Suprapubic skin (tissue), 3 donors: ENCODE data around the gene SPOP.
"Not testable (repeated sequence)": the region's sequence is repeated elsewhere in the genome, so short reads cannot be mapped to it uniquely, and the experiment has no call there.

Experiments used
- CTCF ChIP-seq, 2 donors: fragments of 200-600 bp in 1 of 2; fragments of 450-650 bp in 1 of 2; sonication (generic) in 1 of 2; IDR thresholded peaks; one replicate each; pipeline ENCODE4 v1.5.1; 2016 to 2019; ENCODE audit warnings: antibody characterized with exemption in 2 of 2, mild to moderate bottlenecking in 1 of 2, moderate library complexity in 1 of 2
- POLR2A ChIP-seq, 2 donors: fragments of 450-650 bp; IDR thresholded peaks; one replicate each; pipeline ENCODE4 v1.6.1; 2017; ENCODE audit warnings: antibody characterized with exemption in 2 of 2, mild to moderate bottlenecking in 2 of 2, moderate library complexity in 2 of 2

DNA sequence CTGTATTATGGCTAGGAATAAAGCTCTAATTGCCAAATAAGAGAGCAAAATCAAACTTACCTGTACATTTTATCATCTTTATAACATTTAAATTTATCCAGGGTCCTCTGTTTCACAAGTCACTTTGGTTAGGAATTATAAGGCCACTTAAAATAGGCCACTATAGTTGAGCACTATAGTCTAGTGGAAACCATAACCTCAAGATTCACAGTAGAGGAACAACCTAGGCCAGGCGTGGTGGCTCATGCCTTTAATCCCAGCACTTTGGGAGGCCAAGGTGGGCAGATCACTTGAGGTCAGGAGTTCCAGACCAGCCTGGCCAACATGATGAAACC is 31.9 kb downstream of the SPOP start:
- TF ChIP-seq CTCF, POLR2A (IDR thresholded peaks at IDR 0.05): not testable (repeated sequence)
